ENCODE results near the gene HIVEP3. TPM values are rescaled to one million over a fixed set of nuclear protein-coding genes. Genes with fewer than 3 reads are reported as not detected.

The HIVEP3 gene
- total RNA-seq, 1 donor from 2014 or later = 73.9 TPM

DNA sequence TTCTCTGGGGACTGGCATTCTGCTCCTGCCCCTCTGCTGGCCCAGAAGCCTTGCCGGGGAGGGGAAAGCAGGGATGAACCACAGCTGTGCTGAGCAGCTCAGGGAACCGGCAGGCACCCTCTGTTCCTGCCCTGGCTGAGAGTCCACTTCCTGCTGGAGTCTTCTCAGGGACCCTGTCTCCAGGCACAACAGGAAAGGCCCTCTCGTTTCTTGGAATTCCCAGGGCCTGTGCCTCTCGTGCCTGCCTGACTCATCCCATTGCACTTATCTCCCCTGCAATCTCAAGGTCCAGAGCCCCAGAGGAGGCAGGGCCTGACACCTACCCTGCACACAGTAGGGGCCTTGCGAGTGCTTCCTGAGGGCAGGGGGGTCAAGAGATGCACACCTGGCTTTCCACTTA is 433.1 kb downstream of the HIVEP3 start:
- Mint-ChIP-seq H3K9me3 (no peaks in the 10 kb centered on the region), H3K4me3 (no peak overlapping the region), H3K4me1 (peaks cover 15% of the 10 kb centered on the region), H3K27me3 (peaks cover 16% of the 10 kb centered on the region), H3K36me3 (ENCODE audit: low read depth) (no peaks in the 10 kb centered on the region), H3K27ac (no peak overlapping the region)
- DNase-seq = no peak
- intact Hi-C loops (cut with micrococcal nuclease) = no loop called here

DNA sequence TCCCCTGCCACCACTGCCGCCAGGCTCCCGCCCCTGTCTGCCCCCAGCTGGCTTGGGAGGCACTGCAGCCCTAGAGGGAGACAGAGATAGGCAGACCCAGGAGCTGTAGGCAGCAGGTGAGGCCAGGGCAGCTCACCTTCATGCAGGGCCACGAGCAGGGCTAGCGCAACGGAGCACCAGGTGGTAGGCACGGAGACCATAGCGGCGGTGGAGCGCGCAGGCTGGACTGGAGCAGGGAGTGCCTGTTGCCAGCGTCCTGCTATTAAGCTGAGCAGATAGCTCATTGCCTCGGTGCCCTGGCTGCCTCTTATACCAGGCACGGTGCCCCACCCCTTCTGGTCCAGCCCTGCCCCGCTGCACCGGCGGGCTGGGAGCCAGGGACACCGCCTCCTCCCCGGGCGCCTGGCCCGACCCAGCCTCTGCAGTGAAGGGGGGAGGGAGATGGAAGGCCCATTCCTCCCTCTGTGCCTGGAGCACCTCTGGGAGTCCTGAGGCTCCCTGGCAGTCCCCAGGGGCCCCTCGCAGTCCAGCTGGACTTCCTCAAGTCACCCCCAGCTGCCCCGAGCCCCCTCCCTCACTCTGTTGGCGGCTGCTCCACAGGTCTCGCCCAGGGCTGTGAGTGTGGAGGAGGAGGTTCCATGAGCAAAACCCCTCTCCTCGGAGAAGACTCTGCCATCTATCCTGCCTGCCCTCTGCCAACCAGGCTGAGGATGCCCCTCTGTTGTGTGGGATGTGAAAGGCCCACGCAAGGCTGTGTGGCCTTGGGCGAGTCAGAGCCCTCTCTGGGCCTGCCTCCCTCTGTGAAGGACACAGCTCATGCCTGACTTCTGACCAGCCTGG is 434.1 kb downstream of the HIVEP3 start, which contains the start of gene EDN2:
TSS of gene EDN2 (minus strand) at position 282 of the 840 bp plus-strand sequence. CDS start at position 200, 82 bp downstream.
- no peak for DNase-seq
- Mint-ChIP-seq H3K27ac (no peak within 1 kb of the TSS), H3K9me3 (no peaks in the 10 kb centered on the region), H3K27me3 (peaks cover 15% of the 10 kb centered on the region), H3K4me1 (peaks cover 15% of the 10 kb centered on the region), H3K36me3 (ENCODE audit: low read depth) (no peaks in the 10 kb centered on the region), H3K4me3 (no peak within 1 kb of the TSS)
- intact Hi-C loops (cut with micrococcal nuclease) = no loop called here

DNA sequence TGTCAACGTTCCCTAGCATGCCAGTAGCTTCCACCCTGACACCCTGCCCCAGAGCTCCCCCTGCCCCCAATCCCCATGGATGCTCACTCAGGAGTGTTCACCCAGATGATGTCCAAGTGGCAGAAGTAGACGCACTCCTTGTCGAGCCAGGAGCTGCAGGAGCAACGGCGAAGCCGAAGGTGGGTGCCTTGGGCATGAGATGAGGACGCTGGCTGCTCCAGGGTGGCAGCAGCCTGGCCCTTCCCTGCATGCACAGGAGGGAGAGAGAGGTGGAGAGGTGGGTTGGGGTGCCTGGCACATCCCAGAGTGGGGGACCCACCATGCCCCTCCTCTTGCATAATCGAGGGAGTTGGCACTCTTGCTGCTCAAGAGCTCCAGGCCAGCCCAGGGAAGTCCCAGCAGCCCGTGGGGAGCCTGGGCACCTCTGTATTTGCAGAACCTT is 434.7 kb downstream of the HIVEP3 start:
- Mint-ChIP-seq H3K9me3 (no peaks in the 10 kb centered on the region), H3K27ac (no peak overlapping the region), H3K4me3 (no peak overlapping the region), H3K4me1 (peaks cover 15% of the 10 kb centered on the region), H3K36me3 (ENCODE audit: low read depth) (no peaks in the 10 kb centered on the region), H3K27me3 (peaks cover 12% of the 10 kb centered on the region)
- DNase-seq = no peak
- intact Hi-C loops (cut with micrococcal nuclease) = no loop called here

DNA sequence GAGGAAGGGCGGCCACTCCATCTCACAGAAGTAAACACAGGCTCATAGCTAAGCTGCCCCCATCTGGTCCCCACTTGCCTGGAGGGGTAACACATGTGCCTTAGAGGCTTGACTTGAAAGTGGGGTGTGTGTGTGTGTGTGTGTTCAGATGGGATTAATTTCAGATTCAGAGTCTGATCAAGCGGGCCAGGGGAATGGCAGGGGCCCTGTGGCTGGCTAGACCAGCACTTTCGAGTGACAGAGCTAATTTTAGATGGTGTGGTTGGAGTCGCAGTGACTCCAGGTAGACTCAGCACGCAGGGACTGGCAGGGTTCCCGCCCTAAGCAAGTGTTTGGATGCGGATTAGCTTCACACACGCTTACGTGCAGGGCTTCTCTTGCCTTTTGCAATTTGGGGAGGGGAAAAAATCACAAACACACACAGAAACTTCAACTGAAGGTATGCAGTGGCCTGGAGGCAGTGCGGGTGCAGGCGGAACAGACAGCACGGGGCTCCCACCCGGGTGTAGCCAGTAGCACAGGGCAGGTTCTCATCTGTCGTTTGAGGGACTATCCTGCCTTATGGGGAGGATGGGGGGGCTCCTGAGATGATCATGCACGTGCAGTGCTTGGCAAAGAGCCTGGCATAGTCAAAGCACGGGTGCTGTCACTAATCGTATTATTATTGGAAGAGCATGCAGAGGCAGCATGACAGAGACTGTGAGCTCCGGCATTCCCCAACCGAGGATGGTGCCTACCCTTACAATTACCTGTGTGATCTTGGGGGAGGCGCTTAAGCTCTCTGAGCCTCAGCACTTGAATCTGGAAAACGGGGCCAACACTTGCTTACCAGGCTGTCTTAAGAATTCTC is 435.5 kb downstream of the HIVEP3 start:
- H3K27ac Mint-ChIP-seq = no peak overlapping the region
- intact Hi-C loops (cut with micrococcal nuclease) = no loop called here
- H3K36me3 Mint-ChIP-seq (ENCODE audit: low read depth) = no peaks in the 10 kb centered on the region

DNA sequence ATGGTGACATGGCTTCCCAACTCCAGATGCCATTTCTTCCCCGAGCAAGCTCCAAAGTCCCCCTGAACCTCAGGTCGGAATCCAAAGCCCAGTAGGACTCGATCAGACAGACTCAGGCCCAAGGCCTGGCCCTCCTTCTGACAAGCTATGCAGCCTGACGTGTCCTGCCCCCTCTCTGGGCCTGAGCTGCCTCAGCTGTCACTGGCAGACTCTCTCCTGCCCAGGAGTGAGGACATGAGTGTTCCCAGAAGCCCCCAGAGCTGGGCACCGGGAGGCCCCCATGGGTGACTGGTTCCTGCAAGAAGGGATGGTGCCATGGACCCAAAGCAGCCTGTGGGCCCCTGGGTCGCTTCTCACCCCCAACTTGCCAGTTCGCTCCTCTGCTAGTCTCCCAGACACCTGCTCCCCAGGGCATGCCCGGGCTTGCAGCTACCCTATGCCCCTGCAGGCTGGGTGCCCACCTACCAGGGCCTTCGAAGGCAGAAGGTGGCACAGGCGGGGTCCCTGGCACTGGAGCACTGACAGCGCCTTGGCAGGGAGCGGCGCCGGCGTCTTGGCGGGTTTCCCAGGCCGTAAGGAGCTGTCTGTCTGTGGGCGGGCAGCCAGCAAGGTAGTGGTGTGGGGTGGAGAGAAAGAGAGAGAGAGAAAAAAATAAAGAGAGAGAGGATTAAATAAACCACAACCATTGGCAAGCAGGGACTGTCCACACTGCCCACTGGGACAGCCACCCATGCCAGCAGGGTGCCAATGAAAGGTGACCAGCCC is 436.5 kb downstream of the HIVEP3 start:
- no peak for DNase-seq
- H3K4me3 Mint-ChIP-seq = no peak overlapping the region
- no peaks in the 10 kb centered on the region for H3K36me3 Mint-ChIP-seq (ENCODE audit: low read depth)
- intact Hi-C loops (cut with micrococcal nuclease) = no loop called here
- peaks cover 10% of the 10 kb centered on the region for H3K27me3 Mint-ChIP-seq
- no peaks in the 10 kb centered on the region for H3K9me3 Mint-ChIP-seq
- H3K27ac Mint-ChIP-seq = no peak overlapping the region
- H3K4me1 Mint-ChIP-seq = peaks cover 11% of the 10 kb centered on the region

More for the DNA sequence above, 435.5 kb downstream of the HIVEP3 start:
- Mint-ChIP-seq H3K4me3 (no peak overlapping the region), H3K9me3 (no peaks in the 10 kb centered on the region), H3K4me1 (peaks cover 15% of the 10 kb centered on the region), H3K27me3 (peaks cover 10% of the 10 kb centered on the region)
- no peak for DNase-seq

DNA sequence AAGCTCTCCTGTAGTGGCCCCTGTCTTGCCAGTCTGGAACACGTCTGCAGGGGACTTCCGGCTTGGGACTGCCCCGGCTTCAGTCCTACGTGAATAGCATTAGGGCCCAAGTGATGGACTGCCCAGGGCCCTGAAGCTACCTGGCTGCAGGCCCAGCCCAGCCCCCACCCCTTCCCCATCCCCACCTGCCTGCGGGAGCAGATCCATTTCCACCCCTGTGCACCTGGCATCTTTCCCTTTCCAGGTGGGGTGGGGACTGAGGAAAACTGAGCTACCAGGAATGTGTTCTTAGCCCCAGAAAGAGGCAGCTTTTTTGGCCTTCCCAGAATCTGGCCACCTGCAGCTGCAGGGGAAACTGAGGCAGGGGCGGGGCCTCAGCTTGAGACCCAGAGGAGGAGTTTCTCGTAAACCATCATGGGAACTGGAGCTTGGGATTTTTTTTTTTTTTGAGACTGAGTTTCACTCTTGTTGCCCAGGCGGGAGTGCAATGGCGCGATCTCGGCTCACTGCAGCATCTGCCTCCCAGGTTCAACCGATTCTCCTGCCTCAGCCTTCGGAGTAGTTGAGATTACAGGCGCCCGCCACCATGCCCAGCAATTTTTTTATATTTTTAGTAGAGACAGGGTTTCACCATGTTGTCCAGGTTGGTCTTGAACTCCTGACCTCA is 437.5 kb downstream of the HIVEP3 start:
- H3K36me3 Mint-ChIP-seq (ENCODE audit: low read depth) = no peaks in the 10 kb centered on the region
- no peak overlapping the region for H3K4me3 Mint-ChIP-seq
- peaks cover 4% of the 10 kb centered on the region for H3K4me1 Mint-ChIP-seq
- intact Hi-C loops (cut with micrococcal nuclease) = no loop called here
- no peaks in the 10 kb centered on the region for H3K9me3 Mint-ChIP-seq
- H3K27ac Mint-ChIP-seq = no peak overlapping the region
- peaks cover 4% of the 10 kb centered on the region for H3K27me3 Mint-ChIP-seq
- no peak for DNase-seq

DNA sequence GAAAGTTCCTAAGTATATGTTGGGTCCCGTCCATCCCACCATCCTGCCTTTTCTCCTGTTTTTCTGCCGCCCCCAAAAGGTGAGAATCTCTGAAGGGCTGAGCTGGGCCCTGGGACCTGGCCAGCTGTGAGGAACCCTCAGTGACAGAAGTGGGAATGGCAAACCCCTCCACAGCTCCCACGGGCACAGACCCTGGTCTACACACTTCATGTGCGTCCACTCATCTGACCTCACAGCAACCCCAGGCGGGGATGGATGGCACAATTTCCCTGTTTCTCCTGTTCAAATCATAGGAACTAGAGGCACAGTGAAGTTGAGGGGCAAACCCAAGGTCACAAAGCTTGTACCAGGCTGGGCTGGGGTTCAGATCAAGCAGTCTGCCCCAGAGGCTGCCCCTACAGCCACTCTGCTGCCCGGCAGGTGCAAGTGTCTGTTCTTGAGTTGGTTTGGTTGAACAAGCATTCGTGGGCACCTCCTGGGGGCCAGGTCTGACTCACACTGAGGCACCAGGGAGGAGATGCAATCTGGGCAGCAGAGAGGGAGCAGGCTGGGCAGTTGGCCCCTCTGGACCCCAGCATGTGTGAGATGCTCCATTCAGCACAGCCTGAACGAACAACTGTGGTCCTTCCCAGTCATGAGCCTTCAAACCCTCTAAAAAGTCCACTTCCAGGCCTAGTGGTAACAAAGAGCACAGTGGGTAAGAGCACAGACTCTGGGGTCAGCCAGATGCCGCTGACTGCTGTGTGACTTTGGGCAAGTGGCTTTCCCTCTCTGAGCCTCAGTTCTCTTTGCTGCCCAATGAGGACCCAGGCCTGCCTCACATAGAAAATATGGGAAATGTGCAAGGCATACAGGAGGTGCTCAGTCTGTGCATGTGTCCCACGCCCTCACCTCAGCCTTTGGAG is 438.3 kb downstream of the HIVEP3 start:
- Mint-ChIP-seq H3K27ac (no peak overlapping the region), H3K4me1 (peaks cover 2% of the 10 kb centered on the region), H3K4me3 (no peak overlapping the region), H3K36me3 (ENCODE audit: low read depth) (no peaks in the 10 kb centered on the region), H3K27me3 (peaks cover 4% of the 10 kb centered on the region), H3K9me3 (no peaks in the 10 kb centered on the region)
- DNase-seq = no peak
- intact Hi-C loops (cut with micrococcal nuclease) = no loop called here

DNA sequence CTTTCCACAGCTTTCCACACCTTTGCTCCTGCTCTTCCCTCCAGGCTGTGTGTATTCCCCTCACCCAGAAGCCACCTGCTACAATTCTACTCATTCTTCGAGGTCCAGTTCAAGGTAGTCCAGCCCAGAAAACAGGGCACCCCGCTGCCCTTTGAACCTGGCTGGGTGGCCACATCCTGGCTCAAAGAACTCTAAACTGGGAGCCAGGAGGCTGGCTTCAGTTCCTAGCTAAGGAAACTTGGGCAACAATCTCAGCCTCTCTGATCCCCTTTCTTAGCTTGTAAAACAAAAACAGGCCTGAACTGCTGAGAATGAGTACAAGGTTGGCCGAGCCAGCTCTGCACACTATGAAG is 438.9 kb downstream of the HIVEP3 start:
- DNase-seq = no peak
- Mint-ChIP-seq H3K4me1 (peaks cover 2% of the 10 kb centered on the region), H3K4me3 (no peak overlapping the region), H3K27ac (no peak overlapping the region), H3K9me3 (no peaks in the 10 kb centered on the region), H3K27me3 (peaks cover 4% of the 10 kb centered on the region), H3K36me3 (ENCODE audit: low read depth) (no peaks in the 10 kb centered on the region)
- intact Hi-C loops (cut with micrococcal nuclease) = no loop called here

DNA sequence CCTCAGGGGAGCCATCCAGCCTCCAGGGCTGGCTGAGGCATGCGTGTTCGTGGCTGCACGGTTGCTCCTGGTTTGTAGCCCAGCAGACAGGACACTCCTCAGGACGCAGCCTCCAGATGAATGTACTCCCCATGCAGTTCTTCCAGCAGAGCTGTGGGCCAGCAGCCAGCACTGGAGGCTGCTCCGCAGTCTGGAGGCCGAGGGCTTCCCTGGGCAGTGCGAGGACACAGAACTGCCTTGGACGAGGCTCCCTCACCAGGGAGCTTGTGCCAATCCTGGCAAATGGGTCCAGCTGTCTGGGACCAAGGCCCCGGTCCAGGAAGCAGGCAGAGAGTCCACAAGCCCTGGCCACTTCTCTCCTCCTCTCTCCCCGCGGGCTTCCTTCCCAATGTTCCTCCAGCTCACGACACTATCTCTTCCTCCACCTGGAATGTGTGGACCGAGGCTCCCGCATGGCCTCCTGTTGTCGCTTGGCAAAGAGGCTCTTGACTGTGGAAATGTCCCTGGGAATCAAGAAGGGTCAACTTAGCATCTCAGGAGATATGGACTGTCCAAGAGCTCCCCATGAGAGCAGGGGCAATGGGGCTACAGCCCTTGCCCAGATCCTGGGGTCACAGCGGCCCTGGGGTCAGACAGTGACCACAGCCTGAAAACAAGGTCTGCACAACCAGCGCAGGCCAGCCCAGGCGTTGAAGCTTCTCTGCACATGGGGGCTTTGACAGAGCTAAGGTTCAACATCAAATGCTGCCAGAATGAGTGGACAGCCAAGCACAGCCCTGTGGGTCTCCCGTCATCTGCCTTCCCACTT is 439.5 kb downstream of the HIVEP3 start:
- Mint-ChIP-seq H3K4me1 (peaks cover 2% of the 10 kb centered on the region), H3K36me3 (ENCODE audit: low read depth) (no peaks in the 10 kb centered on the region), H3K27ac (no peak overlapping the region), H3K4me3 (no peak overlapping the region), H3K27me3 (peaks cover 4% of the 10 kb centered on the region), H3K9me3 (no peaks in the 10 kb centered on the region)
- intact Hi-C loops (cut with micrococcal nuclease) = no loop called here
- no peak for DNase-seq

DNA sequence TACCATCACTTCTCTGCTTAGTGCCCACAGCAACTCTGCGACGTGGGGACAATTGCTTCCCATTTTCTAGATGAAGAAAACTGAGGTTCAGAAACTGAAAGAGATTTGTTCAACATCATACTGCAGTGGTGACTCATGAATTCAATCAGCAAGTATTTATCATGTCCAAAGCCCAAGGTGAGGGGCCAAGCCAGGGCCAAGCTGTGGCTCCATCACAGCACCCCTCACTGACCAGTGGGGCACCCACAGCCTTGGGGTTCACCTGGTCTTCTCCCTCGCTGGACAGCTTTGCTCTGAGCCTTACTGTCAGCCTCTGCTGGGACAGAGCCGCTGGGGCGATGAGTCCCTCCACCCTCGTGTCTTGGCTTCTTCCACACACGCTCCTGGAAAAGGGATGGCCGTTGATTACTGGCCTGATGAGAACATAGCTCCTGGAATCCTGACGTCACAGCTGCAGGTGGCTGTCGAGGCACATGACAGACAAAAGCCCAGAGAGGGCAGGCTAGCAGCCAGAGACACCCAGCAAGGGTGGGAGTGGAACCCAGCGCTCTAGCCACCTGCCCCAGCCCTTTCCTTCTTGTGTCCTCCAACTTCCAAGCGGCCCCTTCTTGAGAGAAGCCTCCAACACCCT is 440.5 kb downstream of the HIVEP3 start:
- Mint-ChIP-seq H3K36me3 (ENCODE audit: low read depth) (no peaks in the 10 kb centered on the region), H3K4me3 (no peak overlapping the region), H3K4me1 (peaks cover 2% of the 10 kb centered on the region), H3K27ac (no peak overlapping the region), H3K27me3 (peaks cover 4% of the 10 kb centered on the region), H3K9me3 (no peaks in the 10 kb centered on the region)
- intact Hi-C loops (cut with micrococcal nuclease) = no loop called here
- no peak for DNase-seq

DNA sequence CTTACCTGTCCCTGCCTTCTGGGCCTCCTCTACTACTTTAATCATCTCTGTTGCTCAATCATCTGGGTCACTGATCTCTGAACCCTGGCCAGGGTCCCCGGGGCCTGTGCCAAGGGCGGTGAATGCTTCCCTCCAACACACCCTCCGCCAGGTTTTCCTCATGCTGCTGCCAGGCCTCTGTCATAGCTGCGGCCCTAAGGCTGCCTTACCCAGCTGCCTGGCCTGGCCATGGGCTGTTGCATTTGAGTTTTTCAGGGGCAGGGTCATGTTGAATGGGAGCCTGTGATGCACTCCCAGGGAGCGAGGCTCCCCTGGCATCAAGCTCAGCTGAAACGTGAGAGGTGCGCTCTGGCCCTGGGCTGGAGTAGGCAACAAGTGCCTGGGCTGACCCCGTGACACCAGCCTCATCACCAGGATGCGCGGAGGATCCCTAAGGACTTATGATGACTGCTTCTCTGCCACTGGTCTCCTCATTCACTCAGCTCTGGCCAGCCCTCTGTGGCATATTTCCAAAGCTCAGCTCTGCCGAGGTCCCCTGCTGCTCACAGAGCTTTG is 441.8 kb downstream of the HIVEP3 start:
- H3K4me3 Mint-ChIP-seq = no peak overlapping the region
- H3K27me3 Mint-ChIP-seq = peaks cover 11% of the 10 kb centered on the region
- no peak overlapping the region for H3K27ac Mint-ChIP-seq
- DNase-seq = no peak
- no peaks in the 10 kb centered on the region for H3K9me3 Mint-ChIP-seq
- intact Hi-C loops (cut with micrococcal nuclease) = no loop called here
- H3K4me1 Mint-ChIP-seq = no peaks in the 10 kb centered on the region
- H3K36me3 Mint-ChIP-seq (ENCODE audit: low read depth) = no peaks in the 10 kb centered on the region
